Fibroblast of lung (primary cell): ENCODE data around the gene SLAMF8. TPM values are rescaled to one million over a fixed set of nuclear protein-coding genes. Genes with fewer than 3 reads are reported as not detected.

ENCODE experiments used
- DNase-seq, 2 donors: peaks; one replicate each; pipeline versions ENCODE4 v3.0.0 to v3.0.0-alpha.2; 2010; ENCODE audit warnings: low read depth in 2 of 2
- H2AFZ ChIP-seq: 2 replicates; pipeline ENCODE4 v1.5.1; 2012; ENCODE audit warnings: low read length, control low read depth, inconsistent platforms
- H3K27ac ChIP-seq: 2 replicates; pipeline ENCODE4 v1.5.1; 2011; ENCODE audit warnings: low read length, control low read depth; ENCODE audit not compliant: insufficient read depth
- H3K27me3 ChIP-seq: 2 replicates; pipeline ENCODE4 v1.5.1; 2011; ENCODE audit warnings: mild to moderate bottlenecking, low read length; ENCODE audit not compliant: control insufficient read depth, insufficient read depth
- H3K36me3 ChIP-seq: 2 replicates; pipeline ENCODE4 v1.5.1; 2011; ENCODE audit warnings: low read length; ENCODE audit not compliant: control insufficient read depth, insufficient read depth
- H3K4me1 ChIP-seq: 2 replicates; pipeline ENCODE4 v1.5.1; 2011; ENCODE audit warnings: low read length; ENCODE audit not compliant: control insufficient read depth, insufficient read depth; ENCODE audit errors: extremely low read depth
- H3K4me2 ChIP-seq: 2 replicates; pipeline ENCODE4 v1.5.1; 2011; ENCODE audit warnings: low read length, control low read depth; ENCODE audit not compliant: insufficient read depth; ENCODE audit errors: extremely low read depth
- H3K4me3 ChIP-seq, 4 experiments: fragments of 200-600 bp in 1 of 4; sonication (generic) in 1 of 4; replicated peaks in 1 of 4; 2 replicates each; pipeline ENCODE4 v1.5.1; 2011 to 2016; ENCODE audit warnings: low read length in 4 of 4, low read depth in 3 of 4, mild to moderate bottlenecking in 3 of 4, control low read depth in 2 of 4, inconsistent platforms in 1 of 4, mixed read lengths in 1 of 4; ENCODE audit not compliant: insufficient read depth in 1 of 4; ENCODE audit errors: control extremely low read depth in 1 of 4
- H3K79me2 ChIP-seq: 2 replicates; pipeline ENCODE4 v1.5.1; 2012; ENCODE audit warnings: mild to moderate bottlenecking, low read length, inconsistent platforms; ENCODE audit not compliant: control insufficient read depth, insufficient read depth
- H3K9ac ChIP-seq: 2 replicates; pipeline ENCODE4 v1.5.1; 2011; ENCODE audit warnings: mild to moderate bottlenecking, low read length, control low read depth; ENCODE audit not compliant: insufficient read depth
- H3K9me3 ChIP-seq: 2 replicates; pipeline ENCODE4 v1.5.1; 2012; ENCODE audit warnings: low read depth, low read length; ENCODE audit not compliant: control insufficient read depth, insufficient read depth
- H4K20me1 ChIP-seq: 2 replicates; pipeline ENCODE4 v1.5.1; 2011; ENCODE audit warnings: low read length; ENCODE audit not compliant: control insufficient read depth, insufficient read depth; ENCODE audit errors: extremely low read depth
- EZH2 ChIP-seq: IDR thresholded peaks from 2 replicates; pipeline ENCODE4 v1.5.1; 2012; ENCODE audit warnings: low read length, control low read depth, mild to moderate bottlenecking; ENCODE audit errors: missing control alignments
- polyA plus RNA-seq, 2 donors: library from polyadenylated mRNA; depleted of rRNA in 1 of 2; stranded (reverse) in 1 of 2; unstranded in 1 of 2; fragments of >200 nt; gene quantifications; 2 replicates each; pipeline ENCODE4 v1.2.1, GENCODE V29; 2011 to 2012; ENCODE audit warnings: missing spikeins in 1 of 2
- total RNA-seq: library from RNA; depleted of rRNA; stranded (reverse); fragments of >200 nt; gene quantifications from 2 replicates; pipeline ENCODE4 v1.2.1, GENCODE V29; 2014
- TF ChIP-seq, protein P1 (sequence below), 2 donors: IDR thresholded peaks in 1 of 2; conservative IDR thresholded peaks in 1 of 2; 1 replicate in 1 of 2; 2 replicates in 1 of 2; pipeline ENCODE4 v1.5.1; 2011 to 2012; ENCODE audit warnings: low read length in 2 of 2, control low read depth in 1 of 2, inconsistent platforms in 1 of 2, low read depth in 1 of 2, mild to moderate bottlenecking in 1 of 2

Gene SLAMF8
- total and polyA plus RNA-seq, 2 donors (not counting 1 experiment from before 2014, with no cell fraction given) = not detected

DNA sequence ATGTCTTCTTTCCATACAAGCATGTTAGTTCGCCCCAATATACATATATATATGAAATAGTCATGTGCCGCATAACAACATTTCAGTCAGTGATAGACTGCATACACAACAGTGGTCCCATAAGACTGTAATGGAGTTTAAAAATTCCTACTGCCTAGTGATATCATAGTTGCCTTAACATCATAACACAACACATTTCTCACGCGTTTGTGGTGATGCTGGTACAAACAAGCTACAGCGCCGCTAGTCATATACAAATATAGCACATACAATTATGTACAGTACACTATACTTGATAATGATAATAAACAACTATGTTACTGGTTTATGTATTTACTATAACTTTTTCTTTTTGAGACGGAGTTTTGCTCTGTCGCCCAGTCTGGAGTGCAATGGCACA lies 10.7 kb upstream of the SLAMF8 start:
- no peaks in the 10 kb centered on the region for H4K20me1 ChIP-seq
- H3K4me1 ChIP-seq = no peaks in the 10 kb centered on the region
- H3K9ac ChIP-seq = no peak overlapping the region
- no peaks in the 10 kb centered on the region for H3K79me2 ChIP-seq
- no peak overlapping the region for H3K4me2 ChIP-seq
- no peak for DNase-seq
- no peak overlapping the region for H2AFZ ChIP-seq
- H3K27ac ChIP-seq = no peak overlapping the region
- no peaks in the 10 kb centered on the region for H3K9me3 ChIP-seq
- no peaks in the 10 kb centered on the region for H3K36me3 ChIP-seq
- TF ChIP-seq, protein P1, sequence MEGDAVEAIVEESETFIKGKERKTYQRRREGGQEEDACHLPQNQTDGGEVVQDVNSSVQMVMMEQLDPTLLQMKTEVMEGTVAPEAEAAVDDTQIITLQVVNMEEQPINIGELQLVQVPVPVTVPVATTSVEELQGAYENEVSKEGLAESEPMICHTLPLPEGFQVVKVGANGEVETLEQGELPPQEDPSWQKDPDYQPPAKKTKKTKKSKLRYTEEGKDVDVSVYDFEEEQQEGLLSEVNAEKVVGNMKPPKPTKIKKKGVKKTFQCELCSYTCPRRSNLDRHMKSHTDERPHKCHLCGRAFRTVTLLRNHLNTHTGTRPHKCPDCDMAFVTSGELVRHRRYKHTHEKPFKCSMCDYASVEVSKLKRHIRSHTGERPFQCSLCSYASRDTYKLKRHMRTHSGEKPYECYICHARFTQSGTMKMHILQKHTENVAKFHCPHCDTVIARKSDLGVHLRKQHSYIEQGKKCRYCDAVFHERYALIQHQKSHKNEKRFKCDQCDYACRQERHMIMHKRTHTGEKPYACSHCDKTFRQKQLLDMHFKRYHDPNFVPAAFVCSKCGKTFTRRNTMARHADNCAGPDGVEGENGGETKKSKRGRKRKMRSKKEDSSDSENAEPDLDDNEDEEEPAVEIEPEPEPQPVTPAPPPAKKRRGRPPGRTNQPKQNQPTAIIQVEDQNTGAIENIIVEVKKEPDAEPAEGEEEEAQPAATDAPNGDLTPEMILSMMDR (conservative IDR thresholded peaks at IDR 0.05 in 1 of 2, IDR thresholded peaks at IDR 0.05 in 1 of 2; ENCODE audit: low read depth in 1 of 2, low read length in 2 of 2) = no peak
- TF ChIP-seq EZH2 = no peak
- H3K27me3 ChIP-seq = no peaks in the 10 kb centered on the region
- H3K4me3 ChIP-seq = no peak overlapping the region

- H3K4me2 ChIP-seq = no peak overlapping the region
- no peaks in the 10 kb centered on the region for H3K79me2 ChIP-seq
- no peak overlapping the region for H3K4me3 ChIP-seq
- no peak overlapping the region for H2AFZ ChIP-seq
- no peaks in the 10 kb centered on the region for H4K20me1 ChIP-seq
- H3K36me3 ChIP-seq = no peaks in the 10 kb centered on the region
- H3K9me3 ChIP-seq = no peaks in the 10 kb centered on the region
- H3K27me3 ChIP-seq = peaks cover 6% of the 10 kb centered on the region
- H3K9ac ChIP-seq = no peak overlapping the region
- no peak overlapping the region for H3K27ac ChIP-seq
- TF ChIP-seq EZH2 = no peak
- TF ChIP-seq, protein P1 (conservative IDR thresholded peaks at IDR 0.05 in 1 of 2, IDR thresholded peaks at IDR 0.05 in 1 of 2; ENCODE audit: low read depth in 1 of 2, low read length in 2 of 2) = no peak
- H3K4me1 ChIP-seq = no peaks in the 10 kb centered on the region
- peak in 1 of 2 donors; percentile 20 for DNase-seq
Observed at GRCh38 chr1:159817276-159818041, 9.2 kb upstream of the SLAMF8 start.

- Histone ChIP-seq H3K27ac (no peak overlapping the region), H3K9me3 (no peaks in the 10 kb centered on the region), H3K4me3 (no peak overlapping the region), H3K9ac (no peak overlapping the region), H2AFZ (no peak overlapping the region), H4K20me1 (no peaks in the 10 kb centered on the region), H3K4me1 (no peaks in the 10 kb centered on the region), H3K27me3 (peaks cover 15% of the 10 kb centered on the region), H3K4me2 (no peak overlapping the region), H3K36me3 (no peaks in the 10 kb centered on the region), H3K79me2 (no peaks in the 10 kb centered on the region)
- peak in 1 of 2 donors; percentile 74 for DNase-seq
- no peak for TF ChIP-seq EZH2
- TF ChIP-seq, protein P1 (conservative IDR thresholded peaks at IDR 0.05 in 1 of 2, IDR thresholded peaks at IDR 0.05 in 1 of 2; ENCODE audit: low read depth in 1 of 2, low read length in 2 of 2) = peak in 1 of 2 donors; percentile 95
Observed at GRCh38 chr1:159821171-159821867, 5.4 kb upstream of the SLAMF8 start.
